Trophoblast cell (in vitro differentiated cells and primary cell): Measurements from ENCODE around the gene BLM.

Source experiments
- DNase-seq, 2 donors: peaks; one replicate each; pipeline ENCODE4 v3.0.0-alpha.2; 2016
- H2AFZ ChIP-seq: 2 replicates; pipeline ENCODE4 v1.6.1; 2013; ENCODE audit warnings: low read length, moderate library complexity, mild to moderate bottlenecking; ENCODE audit not compliant: insufficient read depth, poor library complexity
- H2AK5ac ChIP-seq: 2 replicates; pipeline ENCODE4 v1.6.1; 2013; ENCODE audit warnings: mild to moderate bottlenecking, low read length
- H2BK120ac ChIP-seq: 2 replicates; pipeline ENCODE4 v1.6.1; 2013; ENCODE audit warnings: low read length, mild to moderate bottlenecking, moderate library complexity; ENCODE audit not compliant: insufficient read depth, poor library complexity
- H2BK12ac ChIP-seq: 2 replicates; pipeline ENCODE4 v1.6.1; 2013; ENCODE audit warnings: mild to moderate bottlenecking, low read length, moderate library complexity
- H2BK5ac ChIP-seq: 2 replicates; pipeline ENCODE4 v1.6.1; 2013; ENCODE audit warnings: low read length, low read depth, moderate library complexity, mild to moderate bottlenecking; ENCODE audit not compliant: poor library complexity
- H3K14ac ChIP-seq: 2 replicates; pipeline ENCODE4 v1.6.1; 2013; ENCODE audit warnings: mild to moderate bottlenecking, low read length
- H3K18ac ChIP-seq: 2 replicates; pipeline ENCODE4 v1.6.1; 2013; ENCODE audit warnings: mild to moderate bottlenecking, low read length
- H3K23ac ChIP-seq: 2 replicates; pipeline ENCODE4 v1.6.1; 2013; ENCODE audit warnings: low read length
- H3K27ac ChIP-seq: 2 replicates; pipeline ENCODE4 v1.5.1; 2013; ENCODE audit warnings: low read depth, mild to moderate bottlenecking, inconsistent platforms, low read length, moderate library complexity
- H3K27me3 ChIP-seq: 2 replicates; pipeline ENCODE4 v1.6.1; 2013; ENCODE audit warnings: inconsistent platforms, mild to moderate bottlenecking, low read length, moderate library complexity; ENCODE audit not compliant: insufficient read depth
- H3K36me3 ChIP-seq, 2 experiments: 1 replicate in 1 of 2; 2 replicates in 1 of 2; pipeline ENCODE4 v1.6.1; 2013; ENCODE audit warnings: low read length in 2 of 2, mild to moderate bottlenecking in 2 of 2, moderate library complexity in 1 of 2; ENCODE audit not compliant: insufficient read depth in 2 of 2, control insufficient read depth in 1 of 2
- H3K4ac ChIP-seq: 2 replicates; pipeline ENCODE4 v1.6.1; 2013; ENCODE audit warnings: low read depth, mild to moderate bottlenecking, low read length, moderate library complexity
- H3K4me1 ChIP-seq, 2 experiments: 1 replicate in 1 of 2; 2 replicates in 1 of 2; pipeline ENCODE4 v1.6.1; 2013; ENCODE audit warnings: low read length in 2 of 2, mild to moderate bottlenecking in 2 of 2, moderate library complexity in 1 of 2; ENCODE audit not compliant: insufficient read depth in 2 of 2, control insufficient read depth in 1 of 2
- H3K4me2 ChIP-seq: 2 replicates; pipeline ENCODE4 v1.6.1; 2013; ENCODE audit warnings: inconsistent platforms, mild to moderate bottlenecking, low read length, moderate library complexity
- H3K4me3 ChIP-seq: 2 replicates; pipeline ENCODE4 v1.5.1; 2013; ENCODE audit warnings: mild to moderate bottlenecking, low read depth, low read length, inconsistent platforms
- H3K79me1 ChIP-seq: one replicate; pipeline ENCODE4 v1.6.1; 2013; ENCODE audit warnings: low read length
- H3K79me2 ChIP-seq: 2 replicates; pipeline ENCODE4 v1.6.1; 2013; ENCODE audit warnings: low read length, mild to moderate bottlenecking; ENCODE audit not compliant: control insufficient read depth, insufficient read depth, poor library complexity
- H3K9ac ChIP-seq: 2 replicates; pipeline ENCODE4 v1.6.1; 2013; ENCODE audit warnings: mild to moderate bottlenecking, low read length
- H3K9me3 ChIP-seq: 2 replicates; pipeline ENCODE4 v1.6.1; 2013; ENCODE audit warnings: low read depth, mild to moderate bottlenecking, control low read depth, inconsistent platforms, low read length; ENCODE audit not compliant: insufficient read depth
- H4K12ac ChIP-seq: 2 replicates; pipeline ENCODE4 v1.6.1; 2013; ENCODE audit warnings: low read depth, mild to moderate bottlenecking, low read length, moderate library complexity
- H4K8ac ChIP-seq: 2 replicates; pipeline ENCODE4 v1.6.1; 2013; ENCODE audit warnings: low read depth, mild to moderate bottlenecking, low read length, moderate library complexity
- H4K91ac ChIP-seq: one replicate; pipeline ENCODE4 v1.6.1; 2013; ENCODE audit warnings: low read depth, mild to moderate bottlenecking, low read length, moderate library complexity
- WGBS: extraction: QIAGEN DNeasy Blood & Tissue Kit; methylation state at CpG from one replicate; pipeline ENCODE4 v1.1.7; 2013; ENCODE audit warnings: missing lambda C conversion rate; ENCODE audit not compliant: insufficient read length, insufficient coverage; ENCODE audit errors: extremely low coverage; 5-methylcytosine and 5-hydroxymethylcytosine counted together

The BLM gene

GRCh38 chr15:90716317-90716975 lies 700 bp upstream of the BLM start:
- peaks cover 6% of the 10 kb centered on the region for H3K79me1 ChIP-seq
- no peaks in the 10 kb centered on the region for H3K27me3 ChIP-seq
- peak overlapping the region; percentile 80 for H3K14ac ChIP-seq
- H3K9ac ChIP-seq = peak overlapping the region; percentile 97
- peak overlapping the region; percentile 95 for H4K8ac ChIP-seq
- peak overlapping the region; percentile 60 for H2AK5ac ChIP-seq
- no peak overlapping the region for H2BK12ac ChIP-seq
- DNase-seq = no peak
- no peaks in the 10 kb centered on the region for H3K9me3 ChIP-seq
- no peaks in the 10 kb centered on the region for H3K36me3 ChIP-seq
- peak overlapping the region; percentile 73 for H3K4me3 ChIP-seq
- H4K12ac ChIP-seq = peak overlapping the region; percentile 46
- H3K27ac ChIP-seq = peak overlapping the region; percentile 58
- WGBS = no CpG with 5 or more reads among the region's 14 CpGs
- peak overlapping the region; percentile 6 for H2BK120ac ChIP-seq
- H3K23ac ChIP-seq = no peak overlapping the region
- H4K91ac ChIP-seq = peak overlapping the region; percentile 58
- peak overlapping the region; percentile 67 for H3K18ac ChIP-seq
- H2BK5ac ChIP-seq = peak overlapping the region; percentile 15
- H3K4me1 ChIP-seq = no peaks in the 10 kb centered on the region
- peaks cover 8% of the 10 kb centered on the region for H3K79me2 ChIP-seq
- H2AFZ ChIP-seq = peak overlapping the region; percentile 15
- H3K4ac ChIP-seq = no peak overlapping the region
- H3K4me2 ChIP-seq = peak overlapping the region; percentile 74

GRCh38 chr15:90718232-90718631 lies 1.1 kb downstream of the BLM start:
- Histone ChIP-seq H3K36me3 (no peaks in the 10 kb centered on the region), H2BK5ac (no peak overlapping the region)

GRCh38 chr15:90720131-90720530 lies 3.0 kb downstream of the BLM start:
- H4K8ac ChIP-seq = no peak overlapping the region
- no peak overlapping the region for H3K4me2 ChIP-seq
- no peak for DNase-seq
- H3K4ac ChIP-seq = no peak overlapping the region
- H3K27me3 ChIP-seq = no peaks in the 10 kb centered on the region
- no peak overlapping the region for H2BK120ac ChIP-seq
- no peak overlapping the region for H2BK12ac ChIP-seq
- no peak overlapping the region for H3K23ac ChIP-seq
- no peak overlapping the region for H2AK5ac ChIP-seq
- no peaks in the 10 kb centered on the region for H3K4me1 ChIP-seq
- H4K91ac ChIP-seq = no peak overlapping the region
- no peak overlapping the region for H3K9ac ChIP-seq
- no peaks in the 10 kb centered on the region for H3K9me3 ChIP-seq
- no peak overlapping the region for H3K14ac ChIP-seq
- H3K27ac ChIP-seq = no peak overlapping the region
- H3K79me1 ChIP-seq = peaks cover 6% of the 10 kb centered on the region
- H3K18ac ChIP-seq = no peak overlapping the region
- no peak overlapping the region for H2AFZ ChIP-seq
- no peak overlapping the region for H4K12ac ChIP-seq
- no CpG with 5 or more reads among the region's 2 CpGs for WGBS
- peaks cover 8% of the 10 kb centered on the region for H3K79me2 ChIP-seq
- H2BK5ac ChIP-seq = no peak overlapping the region
- H3K4me3 ChIP-seq = no peak overlapping the region
- peaks cover 0 to 4% of the 10 kb centered on the region in 2 experiments for H3K36me3 ChIP-seq

More at GRCh38 chr15:90718232-90718631, 1.1 kb downstream of the BLM start:
- Histone ChIP-seq H3K79me1 (peaks cover 6% of the 10 kb centered on the region), H2AK5ac (no peak overlapping the region), H3K4me1 (no peaks in the 10 kb centered on the region), H3K18ac (no peak overlapping the region), H3K9ac (no peak overlapping the region), H3K23ac (no peak overlapping the region), H3K9me3 (no peaks in the 10 kb centered on the region), H2AFZ (no peak overlapping the region), H3K4ac (peak overlapping the region; percentile 35), H2BK120ac (no peak overlapping the region), H4K91ac (no peak overlapping the region), H4K8ac (no peak overlapping the region), H3K4me2 (peak overlapping the region; percentile 80), H3K27me3 (no peaks in the 10 kb centered on the region), H3K27ac (no peak overlapping the region), H3K4me3 (no peak overlapping the region), H3K79me2 (peaks cover 8% of the 10 kb centered on the region), H3K14ac (no peak overlapping the region), H4K12ac (no peak overlapping the region), H2BK12ac (no peak overlapping the region)
- WGBS = no CpG with 5 or more reads among the region's 5 CpGs
- DNase-seq = no peak

GRCh38 chr15:90729261-90729660 lies 12.1 kb downstream of the BLM start:
- peaks cover 4% of the 10 kb centered on the region in 2 experiments for H3K36me3 ChIP-seq
- no peak overlapping the region for H2BK120ac ChIP-seq
- no CpG with 5 or more reads among the region's 3 CpGs for WGBS
- H3K9ac ChIP-seq = no peak overlapping the region
- H3K4me2 ChIP-seq = no peak overlapping the region
- no peak overlapping the region for H2AK5ac ChIP-seq
- H3K14ac ChIP-seq = no peak overlapping the region
- no peak overlapping the region for H2BK12ac ChIP-seq
- H3K4me1 ChIP-seq = no peaks in the 10 kb centered on the region
- H3K79me2 ChIP-seq = no peaks in the 10 kb centered on the region
- no peak overlapping the region for H4K12ac ChIP-seq
- H3K27me3 ChIP-seq = no peaks in the 10 kb centered on the region
- H4K91ac ChIP-seq = no peak overlapping the region
- H2BK5ac ChIP-seq = no peak overlapping the region
- H3K79me1 ChIP-seq = no peaks in the 10 kb centered on the region
- H3K4ac ChIP-seq = no peak overlapping the region
- H2AFZ ChIP-seq = no peak overlapping the region
- no peaks in the 10 kb centered on the region for H3K9me3 ChIP-seq
- H3K23ac ChIP-seq = no peak overlapping the region
- no peak for DNase-seq
- no peak overlapping the region for H4K8ac ChIP-seq
- H3K18ac ChIP-seq = no peak overlapping the region
- no peak overlapping the region for H3K27ac ChIP-seq
- H3K4me3 ChIP-seq = no peak overlapping the region
